GM23338 (cell line): ENCODE measurements around the gene MAGI1. TPM values are rescaled to one million over a fixed set of nuclear protein-coding genes. Genes with fewer than 3 reads are reported as not detected.

Experiments used
- ATAC-seq: fragments of 200-7000 bp; cut with Tn5 transposase; 3 replicates; pipeline ENCODE4 v1.9.1; 2020
- DNase-seq: peaks from one replicate; pipeline ENCODE4 v3.0.0-alpha.2; 2015; ENCODE audit warnings: low spot score
- H2AFZ ChIP-seq: fragments of 200-600 bp; sonication (generic); 2 replicates; pipeline ENCODE4 v1.8.0; 2016; ENCODE audit warnings: antibody characterized with exemption, mild to moderate bottlenecking, moderate library complexity
- H3F3A ChIP-seq: fragments of 200-600 bp; sonication (generic); replicated peaks from 2 replicates; pipeline ENCODE4 v1.8.0; 2017; ENCODE audit warnings: antibody characterized with exemption, mixed run types, low read depth
- H3K27ac ChIP-seq: fragments of 200-600 bp; sonication (generic); 2 replicates; pipeline ENCODE4 v1.6.1; 2016; ENCODE audit warnings: low read depth
- H3K27me3 ChIP-seq: fragments of 200-600 bp; sonication (generic); 2 replicates; pipeline ENCODE4 v1.8.0; 2016; ENCODE audit warnings: mild to moderate bottlenecking, mixed run types, moderate library complexity; ENCODE audit not compliant: insufficient read depth
- H3K36me3 ChIP-seq: fragments of 200-600 bp; sonication (generic); 2 replicates; pipeline ENCODE4 v1.8.0; 2016; ENCODE audit warnings: mild to moderate bottlenecking; ENCODE audit not compliant: insufficient read depth
- H3K4me1 ChIP-seq: fragments of 200-600 bp; sonication (generic); 2 replicates; pipeline ENCODE4 v1.8.0; 2016; ENCODE audit warnings: mild to moderate bottlenecking, moderate library complexity; ENCODE audit not compliant: insufficient read depth
- H3K4me2 ChIP-seq: fragments of 200-600 bp; sonication (generic); 2 replicates; pipeline ENCODE4 v1.7.1; 2017; ENCODE audit warnings: mixed run types
- H3K4me3 ChIP-seq: fragments of 200-600 bp; sonication (generic); 2 replicates; pipeline ENCODE4 v1.6.1; 2016; ENCODE audit warnings: mixed run types
- H3K79me2 ChIP-seq: fragments of 200-600 bp; sonication (generic); replicated peaks from 2 replicates; pipeline ENCODE4 v1.8.0; 2017; ENCODE audit warnings: mild to moderate bottlenecking; ENCODE audit not compliant: insufficient read depth
- H3K9me2 ChIP-seq: fragments of 200-600 bp; sonication (generic); 2 replicates; pipeline ENCODE4 v1.8.0; 2017; ENCODE audit not compliant: insufficient read depth
- H4K20me1 ChIP-seq: fragments of 200-600 bp; sonication (generic); replicated peaks from 2 replicates; pipeline ENCODE4 v1.8.0; 2017; ENCODE audit warnings: mild to moderate bottlenecking; ENCODE audit not compliant: insufficient read depth
- H3K27ac Mint-ChIP-seq: 2 replicates; pipeline ENCODE4 v1.8.0; 2020; ENCODE audit warnings: inconsistent platforms, mild to moderate bottlenecking, moderate library complexity, mixed read lengths
- H3K27me3 Mint-ChIP-seq: 3 replicates; pipeline ENCODE4 v1.8.0; 2022; ENCODE audit warnings: low read depth, mild to moderate bottlenecking, moderate library complexity, mixed read lengths, inconsistent platforms; ENCODE audit not compliant: insufficient read depth, poor library complexity
- H3K36me3 Mint-ChIP-seq: 3 replicates; pipeline ENCODE4 v1.8.0; 2021; ENCODE audit warnings: low read depth, mild to moderate bottlenecking, inconsistent platforms, moderate library complexity, mixed read lengths
- H3K4me1 Mint-ChIP-seq: 3 replicates; pipeline ENCODE4 v1.8.0; 2020; ENCODE audit warnings: mild to moderate bottlenecking, inconsistent platforms, mixed read lengths
- H3K4me3 Mint-ChIP-seq: 3 replicates; pipeline ENCODE4 v1.8.0; 2021; ENCODE audit warnings: moderate library complexity, mild to moderate bottlenecking, inconsistent platforms, mixed read lengths
- H3K9me3 Mint-ChIP-seq: 3 replicates; pipeline ENCODE4 v1.8.0; 2020; ENCODE audit warnings: moderate library complexity, mild to moderate bottlenecking, inconsistent platforms, mixed read lengths
- ETS1 ChIP-seq: IDR thresholded peaks from 2 replicates; pipeline ENCODE4 v1.6.1; 2016; ENCODE audit warnings: antibody characterized with exemption
- EZH2phosphoT487 ChIP-seq: fragments of 200-600 bp; sonication (generic); IDR thresholded peaks from one replicate; pipeline ENCODE4 v1.8.1; 2018; ENCODE audit warnings: antibody characterized with exemption; ENCODE audit not compliant: unreplicated experiment
- JUNB ChIP-seq: IDR thresholded peaks from one replicate; pipeline ENCODE4 v1.6.1; 2016; ENCODE audit warnings: antibody characterized with exemption; ENCODE audit not compliant: unreplicated experiment
- POLR2AphosphoS5 ChIP-seq: IDR thresholded peaks from 2 replicates; pipeline ENCODE4 v1.6.1; 2016; ENCODE audit warnings: antibody characterized with exemption, low read depth
- ZNF462 ChIP-seq: fragments of 250-450 bp; sonication (Bioruptor Pico); IDR thresholded peaks from 2 replicates; pipeline ENCODE4 v1.5.0; 2020; ENCODE audit warnings: mild to moderate bottlenecking, moderate library complexity
- polyA plus RNA-seq: library from polyadenylated mRNA; unstranded; fragments of >200 nt; fragmentation: Nextera tagmentation; extraction: Ambion mirVana; gene quantifications from 2 replicates; pipeline ENCODE4 v1.2.1, GENCODE V29; 2016
- total RNA-seq: library from RNA; depleted of rRNA; stranded (reverse); fragments of >200 nt; shearing (Covaris generic); gene quantifications from 2 replicates; pipeline ENCODE4 v1.2.3, GENCODE V29; 2014

MAGI1 gene
- total and polyA plus RNA-seq, 2 experiments from 2014 or later, result 27.4 to 71.2 TPM

- H2AFZ ChIP-seq, result no peak overlapping the region
- ATAC-seq (no peak), DNase-seq (no peak)
- H3K27me3 ChIP-seq, result peaks cover 16% of the 10 kb centered on the region; the same call in 1 of the 2 replicates
- Mint-ChIP-seq H3K27ac (no peak overlapping the region), H3K27me3 (peaks cover 9% of the 10 kb centered on the region), H3K36me3 (peaks cover 4% of the 10 kb centered on the region; the same call in 1 of the 3 replicates), H3K9me3 (no peaks in the 10 kb centered on the region), H3K4me3 (no peak overlapping the region; the same call in 2 of the 3 replicates), H3K4me1 (peaks cover 72% of the 10 kb centered on the region)
- no peaks in the 10 kb centered on the region for H3F3A ChIP-seq
- H3K4me3 ChIP-seq, result no peak overlapping the region
- peaks cover 54% of the 10 kb centered on the region for H3K79me2 ChIP-seq
- H3K27ac ChIP-seq, result no peak overlapping the region
- H4K20me1 ChIP-seq, result peaks cover 4% of the 10 kb centered on the region; the same call in 1 of the 2 replicates
- TF ChIP-seq ZNF462 (CRISPR knock-in tag), result no peak
- no peak for TF ChIP-seq POLR2AphosphoS5
- no peak for TF ChIP-seq EZH2phosphoT487
- no peak for TF ChIP-seq ETS1
- no peak for TF ChIP-seq JUNB
- H3K9me2 ChIP-seq, result no peaks in the 10 kb centered on the region
- H3K36me3 ChIP-seq, result no peaks in the 10 kb centered on the region
- peaks cover 70% of the 10 kb centered on the region for H3K4me1 ChIP-seq
- H3K4me2 ChIP-seq, result no peak overlapping the region
Measured at GRCh38 chr3:65948841-65949573, 89.7 kb downstream of the MAGI1 start.
